HTR-8/SVneo (cell line): ENCODE data around the gene WIPF1.

ENCODE experiments used
- DNase-seq: peaks from one replicate; pipeline ENCODE4 v3.0.0; 2011; ENCODE audit warnings: low spot score, mixed read lengths; ENCODE audit not compliant: insufficient read length
- FAIRE-seq: peaks from 2 replicates; lab custom pipeline; 2011; peaks lifted over from hg19 to GRCh38; lab: Jason Lieb, UNC

WIPF1 gene

GRCh38 chr2:174597345-174598047 is at the start of gene WIPF1:
WIPF1 (minus strand) TSS chr2:174597804; CDS start chr2:174585573, 12,231 bp downstream.
- FAIRE-seq (no peak), DNase-seq (no peak)

- DNase-seq (no peak), FAIRE-seq (peak; percentile 20)
Observed at GRCh38 chr2:174645296-174645695, 47.7 kb upstream of the WIPF1 start.

GRCh38 chr2:174644406-174644805 is 46.8 kb upstream of the WIPF1 start:
- no peak for DNase-seq

GRCh38 chr2:174643356-174643755 is 45.8 kb upstream of the WIPF1 start:
- no peak for DNase-seq
- FAIRE-seq = no peak

More at GRCh38 chr2:174644406-174644805, 46.8 kb upstream of the WIPF1 start:
- FAIRE-seq = no peak

- no peak for DNase-seq
- no peak for FAIRE-seq
Observed at GRCh38 chr2:174641168-174641567, 43.6 kb upstream of the WIPF1 start.

- FAIRE-seq (no peak), DNase-seq (no peak)
Observed at GRCh38 chr2:174636987-174637386, 39.4 kb upstream of the WIPF1 start.

GRCh38 chr2:174635776-174636404 is 38.3 kb upstream of the WIPF1 start:
- DNase-seq = no peak

GRCh38 chr2:174635015-174635593 is 37.5 kb upstream of the WIPF1 start:
- FAIRE-seq = no peak

More at GRCh38 chr2:174635776-174636404, 38.3 kb upstream of the WIPF1 start:
- FAIRE-seq = no peak

GRCh38 chr2:174634130-174635014 is 36.8 kb upstream of the WIPF1 start:
- FAIRE-seq (no peak), DNase-seq (no peak)

More at GRCh38 chr2:174635015-174635593, 37.5 kb upstream of the WIPF1 start:
- DNase-seq = no peak

- FAIRE-seq = no peak
- no peak for DNase-seq
Observed at GRCh38 chr2:174633623-174633930, 36.0 kb upstream of the WIPF1 start.

GRCh38 chr2:174632841-174633622 is 35.4 kb upstream of the WIPF1 start:
- FAIRE-seq (no peak), DNase-seq (no peak)

- FAIRE-seq = no peak
Observed at GRCh38 chr2:174631009-174631981, 33.7 kb upstream of the WIPF1 start.

GRCh38 chr2:174630107-174630506 is 32.5 kb upstream of the WIPF1 start:
- DNase-seq (no peak), FAIRE-seq (no peak)

More at GRCh38 chr2:174631009-174631981, 33.7 kb upstream of the WIPF1 start:
- no peak for DNase-seq

- DNase-seq (no peak), FAIRE-seq (no peak)
Observed at GRCh38 chr2:174629506-174629905, 31.9 kb upstream of the WIPF1 start.

- no peak for DNase-seq
- no peak for FAIRE-seq
Observed at GRCh38 chr2:174628528-174629169, 31.0 kb upstream of the WIPF1 start.

GRCh38 chr2:174627216-174627615 is 29.6 kb upstream of the WIPF1 start:
- DNase-seq (no peak), FAIRE-seq (no peak)

- DNase-seq (no peak), FAIRE-seq (no peak)
Observed at GRCh38 chr2:174624895-174625430, 27.4 kb upstream of the WIPF1 start.

- DNase-seq = no peak
- FAIRE-seq = no peak
Observed at GRCh38 chr2:174623690-174624089, 26.1 kb upstream of the WIPF1 start.
